CD4-positive, alpha-beta T cell treated with Interferon alpha-2 for 1 hour (primary cell): ENCODE results near the gene LAMP5.

Experiments used
- DNase-seq, 2 donors: peaks; one replicate each; pipeline ENCODE4 v3.0.0-alpha.2; 2020 to 2022

LAMP5 gene

DNA sequence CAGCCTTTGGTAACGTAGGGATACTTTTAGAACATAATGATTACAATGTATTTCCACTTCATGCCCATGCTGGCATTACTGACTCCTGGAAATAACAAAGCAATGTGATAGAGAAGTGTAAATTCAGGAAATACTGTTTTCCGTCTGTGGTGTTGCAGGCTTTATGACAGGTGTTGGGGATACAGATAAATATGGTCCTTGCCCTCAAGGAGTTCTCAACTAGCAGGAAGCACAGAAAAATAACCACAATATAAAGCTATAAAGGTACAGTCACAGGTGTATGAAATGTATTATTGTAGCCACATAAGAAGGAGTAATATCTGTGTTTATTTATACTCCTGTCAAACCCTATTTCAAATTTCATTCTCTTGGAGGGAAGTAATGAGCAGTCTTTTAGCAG, 12.9 kb upstream of the LAMP5 start:
- DNase-seq = no peak

DNA sequence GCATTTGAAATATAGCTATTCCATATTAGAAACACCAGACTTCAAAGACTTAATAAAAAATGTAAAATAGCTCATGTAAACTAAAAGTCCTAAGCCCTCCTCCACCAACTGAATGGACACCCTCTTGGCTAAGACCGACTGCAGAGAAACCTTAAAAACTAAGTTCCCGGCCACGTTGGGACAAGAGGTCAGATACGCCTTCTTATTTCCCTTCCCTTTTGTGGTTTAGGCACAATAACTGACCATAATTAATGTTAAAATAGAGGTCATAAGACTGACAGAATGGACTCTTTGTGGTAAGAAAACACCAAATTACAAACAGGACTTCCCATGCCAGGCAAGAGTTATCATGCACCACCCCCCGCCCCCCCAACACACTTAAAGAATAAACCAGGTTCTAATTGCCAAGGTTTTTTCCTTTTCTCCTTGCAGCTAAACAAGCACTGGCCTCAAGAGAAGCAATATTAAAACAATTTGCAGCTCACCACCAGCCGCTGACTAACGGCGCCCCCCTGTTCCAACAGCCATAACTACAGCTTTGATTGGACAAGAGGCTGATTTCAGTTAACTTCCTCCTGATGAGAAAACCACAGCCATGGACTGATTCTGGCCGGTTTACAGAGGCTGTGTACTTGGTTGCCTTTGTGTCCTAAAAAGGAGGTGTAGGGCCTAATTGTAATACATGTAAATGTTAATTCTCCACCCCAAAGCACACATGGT, 10.7 kb upstream of the LAMP5 start:
- DNase-seq = peak in 1 of 2 donors; percentile 18

DNA sequence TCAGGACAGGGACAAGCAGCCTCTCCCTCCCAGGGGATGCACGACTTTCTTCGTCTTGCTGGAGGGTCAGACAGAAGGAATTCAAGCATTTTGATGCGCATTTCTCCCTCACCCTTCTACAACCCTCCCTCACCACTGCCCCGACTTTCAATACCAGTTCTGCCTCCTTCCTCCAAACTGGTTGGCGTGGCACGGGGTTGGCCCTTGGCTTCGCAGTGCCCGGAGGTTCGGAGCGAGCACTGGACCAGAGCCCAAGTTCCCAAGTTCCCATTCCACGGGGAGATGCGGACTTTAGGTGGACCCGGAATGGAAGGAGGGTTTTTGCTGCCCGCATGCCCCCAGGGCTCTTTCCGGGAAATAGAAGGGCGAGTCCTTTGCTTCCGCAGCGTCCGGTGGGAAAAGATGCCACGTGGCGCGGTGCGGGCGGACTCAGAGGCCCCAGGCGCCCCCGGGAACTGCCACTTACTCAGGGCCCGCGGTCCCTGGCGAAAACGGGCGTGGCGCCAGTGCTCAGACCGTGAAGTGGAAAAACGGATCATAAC, 8.0 kb upstream of the LAMP5 start:
- no peak for DNase-seq

DNA sequence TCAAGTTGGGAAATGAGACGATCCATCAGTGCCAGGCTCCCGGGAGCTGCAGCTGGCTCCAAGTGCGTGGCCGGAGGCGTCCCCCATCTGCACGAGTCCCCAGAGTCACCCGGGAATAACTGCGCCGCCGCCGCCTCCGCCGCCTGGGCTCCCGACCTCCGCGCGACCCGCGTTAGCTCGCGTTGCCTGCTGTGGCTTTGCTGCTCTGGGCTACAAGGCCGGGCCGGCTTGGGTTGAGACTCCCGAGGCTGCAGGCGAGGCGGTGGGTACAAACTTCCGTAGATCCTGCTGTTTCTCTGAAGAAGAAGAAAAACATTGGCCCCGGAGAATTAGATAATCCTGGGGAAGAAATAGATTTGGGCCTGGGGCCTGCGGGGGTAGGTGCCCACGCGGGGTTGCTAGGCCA, 7.4 kb upstream of the LAMP5 start:
- DNase-seq = no peak

DNA sequence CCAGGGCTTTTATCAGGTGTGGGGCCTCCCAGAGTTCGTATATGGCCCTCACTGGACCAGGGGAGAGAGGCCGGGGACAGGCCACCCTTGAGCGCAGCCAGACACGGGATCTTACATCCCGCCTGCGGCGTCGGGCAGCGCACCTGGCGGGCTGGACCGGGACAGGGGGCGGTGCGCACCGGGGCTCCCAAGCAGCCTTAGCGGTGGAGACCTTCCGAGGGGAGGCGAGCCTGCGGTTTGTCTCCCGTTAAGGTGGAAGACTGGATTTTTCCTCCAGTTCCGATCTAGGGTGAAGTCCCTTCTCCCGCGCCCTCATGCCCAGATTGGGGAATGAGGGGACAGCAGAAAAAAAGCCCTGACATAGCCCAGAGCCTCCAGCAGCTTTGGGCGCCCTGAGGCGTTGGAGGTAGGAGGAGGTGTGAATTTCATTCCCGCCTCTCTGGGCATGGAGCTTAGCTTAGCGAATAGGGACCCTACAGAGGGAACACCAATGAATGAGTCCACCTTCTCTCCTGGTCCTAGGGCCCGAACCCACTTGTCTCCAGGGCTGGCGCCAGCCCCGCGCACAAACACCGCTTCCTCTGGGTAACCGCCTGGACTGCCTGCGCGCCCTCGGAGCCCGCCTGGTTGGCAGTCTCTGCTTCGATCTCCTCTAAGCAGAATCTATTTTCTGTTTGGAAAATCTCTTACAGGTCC, 6.7 kb upstream of the LAMP5 start:
- no peak for DNase-seq

DNA sequence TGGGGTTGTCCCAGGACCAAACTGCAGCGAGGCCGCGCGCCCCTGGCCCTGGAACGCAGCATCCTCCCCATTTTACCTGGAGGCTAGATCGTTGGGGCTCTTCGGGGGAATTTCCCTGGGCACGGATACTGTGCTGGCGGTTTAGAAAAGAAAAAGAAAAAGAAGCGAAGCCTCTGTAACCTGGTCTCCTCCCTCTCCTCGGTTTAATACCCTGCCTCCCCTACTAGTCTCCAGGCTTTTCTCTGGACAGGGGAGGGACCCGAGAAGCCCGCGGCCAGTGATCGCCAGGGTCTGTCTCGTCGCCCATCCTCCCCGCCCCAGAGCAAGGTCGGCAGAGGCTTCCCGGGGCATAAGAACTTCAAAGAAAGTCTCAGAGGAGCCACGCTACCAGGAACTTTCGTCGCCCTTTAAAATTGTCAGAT, 6.1 kb upstream of the LAMP5 start:
- DNase-seq = no peak

DNA sequence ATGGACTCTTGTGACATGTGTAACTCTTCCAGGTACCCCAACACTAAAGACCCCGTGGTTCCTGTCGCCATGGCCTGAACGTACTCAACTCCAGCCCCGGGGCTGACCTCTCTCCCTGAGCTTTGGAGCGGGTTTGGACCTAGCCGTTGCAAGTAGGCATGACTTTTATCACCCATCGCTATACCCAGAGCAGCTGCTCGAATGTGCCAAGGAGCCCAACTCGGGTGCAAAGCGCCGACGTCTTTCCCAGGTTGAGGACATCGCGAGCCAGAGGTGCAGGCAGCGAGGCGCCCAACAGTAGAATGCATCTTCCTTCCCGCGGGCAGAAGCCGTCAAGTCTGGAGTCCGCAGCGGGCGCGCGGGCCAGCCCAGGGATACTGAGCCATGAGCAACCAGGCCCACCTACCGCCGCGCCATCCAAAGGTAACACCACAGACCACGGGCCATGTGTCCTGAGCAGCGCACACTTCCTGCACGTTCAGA, 5.7 kb upstream of the LAMP5 start:
- no peak for DNase-seq

DNA sequence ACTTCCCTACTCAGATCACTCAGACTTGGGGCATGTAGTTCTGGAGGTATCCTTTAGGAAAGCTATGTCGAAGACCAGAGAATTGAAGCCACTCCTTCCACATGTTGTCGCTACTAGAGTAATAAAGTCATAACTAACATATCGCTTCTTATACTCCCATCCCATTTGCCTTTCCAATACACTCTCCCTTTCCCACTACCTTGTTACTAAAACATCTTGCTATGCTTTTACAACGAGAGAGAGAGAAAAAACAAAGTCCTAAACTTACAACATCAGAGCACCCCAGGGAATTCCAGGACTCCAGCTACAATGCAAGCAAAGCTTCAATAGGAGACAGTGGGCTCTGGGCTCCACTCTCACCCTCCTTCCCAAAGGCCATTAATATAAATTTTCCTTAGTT, 5.1 kb upstream of the LAMP5 start:
- no peak for DNase-seq

DNA sequence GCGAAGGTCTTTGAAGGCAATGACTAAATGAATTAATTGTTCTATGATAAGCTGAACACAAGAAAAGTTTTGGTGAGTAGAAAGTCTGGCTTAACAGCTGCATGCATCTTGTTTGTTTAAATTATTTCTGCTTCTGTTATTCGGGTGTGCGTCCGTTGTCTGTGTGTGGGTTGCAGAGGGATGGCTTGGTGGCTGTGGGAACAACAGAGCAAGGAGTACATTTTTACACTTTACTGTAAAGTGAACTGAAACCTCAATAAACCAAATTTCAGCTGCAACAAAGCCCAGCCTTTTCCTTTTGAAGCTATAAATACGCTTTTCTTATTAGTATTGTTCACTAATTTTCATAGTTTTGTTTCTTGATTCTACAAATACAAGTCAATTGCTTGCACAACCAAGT, 3.5 kb upstream of the LAMP5 start:
- DNase-seq = no peak

DNA sequence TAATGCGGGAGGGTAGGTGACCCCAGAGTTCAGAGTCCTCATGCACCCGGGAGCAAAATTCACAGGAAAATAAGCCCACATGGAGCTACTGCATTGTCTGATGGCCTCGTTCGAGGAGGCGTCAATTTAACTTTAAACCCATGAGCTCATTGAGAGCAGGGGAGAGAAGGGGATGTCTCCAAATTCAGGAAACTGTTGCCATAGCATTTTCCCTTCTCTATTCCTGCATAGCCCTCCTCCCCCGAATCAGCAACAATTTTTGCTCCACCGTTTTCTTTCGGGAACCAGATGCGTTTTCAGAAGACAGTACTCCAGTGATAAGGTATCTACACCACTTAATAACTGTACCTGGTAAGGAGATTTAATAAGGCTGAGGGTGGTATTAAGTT, 324 bp upstream of the LAMP5 start:
- no peak for DNase-seq

DNA sequence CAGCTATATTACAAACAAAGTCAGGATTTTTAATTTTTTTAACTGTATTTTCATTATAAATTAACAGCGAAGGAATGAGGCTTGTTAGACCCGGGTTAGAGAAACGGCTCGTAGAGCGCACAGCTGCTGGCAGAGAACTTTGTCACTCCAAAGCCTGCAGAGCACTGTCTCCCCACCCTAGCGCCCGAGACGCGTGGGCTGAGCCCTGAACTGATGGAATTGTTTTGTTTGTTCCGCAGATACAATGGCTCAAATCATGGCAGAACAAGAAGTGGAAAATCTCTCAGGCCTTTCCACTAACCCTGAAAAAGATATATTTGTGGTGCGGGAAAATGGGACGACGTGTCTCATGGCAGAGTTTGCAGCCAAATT, 810 bp downstream of the LAMP5 start:
- no peak for DNase-seq

DNA sequence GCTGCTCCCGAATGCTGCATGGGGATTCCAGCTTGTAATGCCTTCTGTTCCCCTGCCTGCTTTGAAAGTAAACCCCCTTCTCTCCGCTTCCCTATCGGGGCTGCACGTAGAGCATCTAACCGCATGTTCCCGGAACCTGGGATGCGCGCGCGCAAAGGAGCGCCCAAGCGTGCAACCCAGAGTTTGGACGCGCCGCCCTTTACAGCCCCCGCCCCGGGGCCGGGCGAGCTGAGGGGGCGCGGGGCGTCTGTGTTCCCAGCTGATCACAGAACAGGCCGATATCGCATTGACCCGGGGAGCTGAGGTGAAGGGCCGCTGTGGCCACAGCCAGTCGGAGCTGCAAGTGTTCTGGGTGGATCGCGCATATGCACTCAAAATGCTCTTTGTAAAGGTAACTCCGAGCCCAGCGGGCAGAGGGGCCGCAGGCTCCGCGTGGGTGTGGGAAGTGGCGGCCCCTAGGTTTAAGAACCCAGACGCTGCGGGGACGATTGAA, 1.4 kb downstream of the LAMP5 start:
- DNase-seq = no peak

DNA sequence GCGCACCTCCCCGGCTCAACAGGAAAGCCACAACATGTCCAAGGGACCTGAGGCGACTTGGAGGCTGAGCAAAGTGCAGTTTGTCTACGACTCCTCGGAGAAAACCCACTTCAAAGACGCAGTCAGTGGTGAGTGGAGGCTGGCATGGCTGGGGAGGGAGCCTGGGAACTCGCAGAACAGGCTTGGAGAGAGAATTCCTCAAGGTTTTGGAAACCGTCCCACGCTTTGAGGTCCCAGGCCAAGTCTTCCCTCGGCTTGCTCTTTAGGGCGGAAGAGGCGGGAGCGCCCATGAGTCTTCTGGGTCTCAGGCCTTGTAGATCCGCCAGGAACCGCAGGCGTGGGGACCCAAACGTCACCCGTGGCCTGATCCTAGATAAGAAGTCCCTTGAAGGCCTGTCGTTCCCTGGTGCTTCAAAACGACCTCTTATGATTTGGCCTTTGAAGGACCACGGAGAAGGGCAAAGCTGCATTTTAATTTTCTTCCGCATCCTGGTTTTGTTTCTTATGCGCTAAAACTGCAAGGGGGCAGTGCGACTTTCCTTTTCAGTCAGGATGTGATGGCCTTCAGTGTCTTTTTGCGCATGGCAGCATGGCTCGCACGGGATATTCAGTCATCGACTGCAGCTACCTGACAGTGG, 2.0 kb downstream of the LAMP5 start:
- DNase-seq = no peak

DNA sequence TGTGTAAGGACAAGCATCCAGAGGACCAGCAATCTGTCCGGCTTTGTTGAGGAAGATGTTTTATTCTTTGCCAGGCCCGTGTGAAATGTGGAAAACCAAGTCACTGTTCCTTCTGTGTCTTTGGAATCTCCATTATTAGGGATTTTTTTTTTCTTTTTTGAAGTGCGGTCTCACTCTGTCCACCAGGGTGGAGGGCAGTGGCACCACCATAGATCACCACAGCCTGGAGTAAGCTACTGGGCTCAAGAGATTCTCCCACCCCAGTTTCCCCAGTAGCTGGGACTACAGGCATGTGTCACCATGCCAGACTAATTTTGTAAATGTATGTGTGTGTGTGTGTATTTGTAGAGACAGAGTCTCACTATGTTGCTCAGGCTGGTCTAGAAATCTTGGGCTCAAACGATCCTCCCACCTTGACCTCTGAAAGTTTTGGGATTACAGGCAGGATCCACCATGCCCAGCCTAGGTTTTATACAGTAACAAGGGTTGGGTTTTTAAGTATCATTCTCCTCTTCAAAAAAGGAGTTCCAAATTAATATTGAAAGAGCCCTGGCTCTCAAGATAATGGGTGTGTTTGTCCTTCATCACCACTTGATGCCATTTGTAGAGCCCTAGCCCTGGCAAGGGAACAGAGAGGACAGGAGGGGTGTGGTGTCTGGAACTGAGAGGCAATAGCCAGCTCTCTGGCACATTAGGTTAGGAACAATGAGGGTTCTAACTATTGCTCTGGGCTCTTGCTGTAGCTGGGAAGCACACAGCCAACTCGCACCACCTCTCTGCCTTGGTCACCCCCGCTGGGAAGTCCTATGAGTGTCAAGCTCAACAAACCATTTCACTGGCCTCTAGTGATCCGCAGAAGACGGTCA, 3.1 kb downstream of the LAMP5 start:
- no peak for DNase-seq

DNA sequence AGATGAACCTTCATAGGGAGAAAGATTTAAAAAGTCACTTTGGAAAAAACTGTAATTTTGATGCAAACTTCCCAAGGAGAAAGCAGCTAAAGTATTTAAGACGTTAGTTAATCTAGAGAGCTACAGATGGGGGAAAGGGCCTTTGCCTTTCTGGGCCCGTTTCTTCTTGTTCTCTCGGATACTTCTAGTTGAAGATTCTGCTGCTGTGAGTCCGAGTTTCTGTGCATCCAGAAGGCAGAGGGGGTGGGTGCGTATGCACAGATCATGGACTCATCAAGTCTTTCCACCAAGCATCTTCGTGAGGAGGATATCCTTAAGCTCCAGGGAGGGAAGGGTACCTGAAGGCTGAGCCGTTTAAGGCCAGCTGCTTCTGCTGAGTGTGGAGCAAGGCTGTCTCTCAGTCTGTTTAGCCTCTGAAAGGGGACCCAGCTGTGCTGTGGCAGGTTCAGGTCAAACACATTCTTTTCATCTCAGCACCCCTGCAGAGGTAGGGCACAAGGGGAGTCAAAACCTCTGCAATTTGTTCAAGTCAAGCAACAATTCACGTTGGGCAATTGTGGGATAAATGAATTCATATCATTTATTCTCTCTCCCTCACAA, 4.3 kb downstream of the LAMP5 start:
- no peak for DNase-seq

DNA sequence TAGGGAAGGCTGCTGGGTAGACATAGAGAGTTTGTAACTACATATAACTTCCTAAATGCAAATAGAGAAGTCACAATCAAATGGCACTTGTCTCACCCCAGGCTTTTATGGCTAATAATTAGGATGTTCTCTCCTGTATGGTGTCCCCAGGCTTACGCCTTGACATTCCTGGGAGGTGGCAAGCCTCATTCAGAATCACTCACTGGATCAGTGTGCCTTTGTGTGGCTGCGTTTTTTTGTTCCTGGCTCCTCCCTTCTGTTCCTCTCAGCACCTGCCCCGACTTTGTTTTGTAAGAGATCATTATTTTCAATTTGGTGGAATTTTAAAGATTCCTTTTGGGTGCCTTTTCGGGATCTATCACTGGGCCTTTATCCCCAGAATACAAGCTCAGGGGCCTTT, 5.7 kb downstream of the LAMP5 start:
- no peak for DNase-seq

DNA sequence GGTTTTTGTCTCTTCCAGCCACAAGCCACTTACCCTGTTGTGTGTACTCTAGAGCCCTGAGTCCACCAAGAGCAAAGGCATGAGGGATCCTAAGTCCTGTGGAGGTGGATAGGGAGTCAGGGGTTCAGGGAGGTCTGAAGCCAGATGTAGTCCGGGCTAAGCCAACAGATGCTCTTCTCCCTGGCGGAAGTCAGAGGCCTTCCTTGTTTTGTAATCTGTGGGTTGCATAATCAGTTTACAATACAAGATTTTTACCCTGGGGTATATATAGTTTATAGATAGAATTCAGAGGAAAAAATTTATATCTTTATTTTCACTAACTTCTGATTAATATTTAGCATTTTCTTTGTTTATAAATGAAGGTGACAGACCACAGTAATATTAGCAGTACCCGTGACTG, 9.2 kb downstream of the LAMP5 start:
- no peak for DNase-seq

DNA sequence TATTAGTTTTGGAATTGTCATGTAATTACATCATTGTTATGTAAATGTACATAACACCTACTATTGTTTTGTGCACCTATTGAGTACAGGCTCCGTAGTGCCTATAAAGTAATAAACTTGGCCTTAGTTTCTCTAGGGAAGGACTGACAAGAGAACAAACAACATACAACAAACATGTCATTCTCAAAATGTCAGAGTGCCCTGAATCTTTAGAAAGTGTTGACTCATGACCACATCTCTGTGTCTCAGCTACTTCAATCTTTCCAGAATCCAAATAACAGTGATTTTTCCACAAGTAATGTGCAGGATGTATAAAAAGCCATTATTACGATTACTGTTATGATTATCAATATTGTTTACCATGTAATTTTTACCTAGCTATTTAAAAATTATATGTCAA, 17.2 kb downstream of the LAMP5 start:
- no peak for DNase-seq

DNA sequence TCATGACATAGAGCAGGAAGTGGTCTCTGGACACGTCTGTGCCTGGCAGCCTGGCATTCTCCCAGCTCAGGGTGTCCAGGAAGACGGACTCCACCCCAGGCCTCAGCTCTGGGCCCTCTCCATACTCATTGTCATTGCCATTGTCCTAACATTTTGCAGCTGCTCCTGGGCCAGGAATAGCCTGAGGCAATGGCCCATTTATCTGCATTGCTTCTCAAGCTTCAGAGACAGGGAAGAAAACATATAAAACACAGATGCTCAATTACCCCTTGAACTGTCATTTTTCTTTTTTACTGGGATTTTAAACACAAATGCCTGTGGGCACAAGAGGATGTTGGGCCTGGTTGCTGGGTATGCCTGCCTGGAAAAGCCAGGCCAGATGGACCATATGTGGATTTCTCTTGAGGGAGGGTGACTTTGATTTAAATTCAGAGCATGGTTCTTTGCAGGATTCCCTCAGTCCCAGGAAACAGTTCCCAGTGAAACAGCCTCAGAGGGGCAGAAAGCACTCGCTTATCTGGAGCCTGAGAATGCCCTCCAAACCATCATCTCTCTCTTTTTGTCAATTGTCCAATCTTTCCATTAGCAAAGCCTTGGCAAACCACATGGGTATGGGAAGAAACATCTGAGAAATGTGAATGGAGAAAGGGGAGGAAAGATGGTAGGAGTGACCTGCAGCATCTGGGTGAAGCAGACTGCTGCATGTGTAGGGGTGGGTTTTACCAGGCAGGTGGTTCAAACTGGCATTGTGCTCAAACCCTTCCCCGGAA, 17.9 kb downstream of the LAMP5 start:
- no peak for DNase-seq

DNA sequence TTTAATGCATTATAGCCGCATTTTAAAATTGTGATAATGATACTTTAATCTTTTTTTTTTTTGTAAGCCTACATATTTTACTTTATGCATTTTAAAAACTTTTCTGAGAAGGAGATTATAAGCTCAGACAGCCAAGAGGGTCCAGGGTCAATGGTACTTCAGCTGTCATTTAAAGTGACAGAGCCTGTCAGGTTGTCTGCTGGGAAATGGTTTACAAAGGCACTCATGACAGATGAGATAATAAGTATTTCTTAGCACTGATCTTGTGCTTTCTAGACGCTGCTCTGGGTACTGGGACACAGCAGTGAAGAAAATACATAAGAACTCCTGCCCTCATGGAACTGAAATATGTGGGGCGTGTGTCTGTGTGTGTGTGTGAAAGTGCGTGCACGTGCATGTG, 19.6 kb downstream of the LAMP5 start:
- no peak for DNase-seq

DNA sequence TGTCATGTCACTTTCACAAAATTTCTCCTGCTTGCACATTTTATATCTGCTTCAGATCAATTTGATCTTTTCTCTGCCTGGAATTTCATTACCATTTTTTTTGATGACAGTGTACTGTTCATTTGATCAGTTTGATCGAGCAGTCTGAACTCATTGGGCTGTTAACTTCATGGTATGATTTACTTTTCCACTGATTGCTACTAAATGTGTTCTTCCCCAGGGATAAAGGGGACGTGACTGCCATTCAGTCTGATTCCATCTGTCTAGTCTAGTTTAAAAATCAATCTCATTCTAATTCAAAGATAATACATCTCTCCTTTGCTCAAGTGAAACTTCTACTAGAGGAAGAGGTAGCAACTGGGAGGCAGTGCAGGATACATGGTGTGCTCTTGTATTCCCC, 21.1 kb downstream of the LAMP5 start:
- DNase-seq = no peak

DNA sequence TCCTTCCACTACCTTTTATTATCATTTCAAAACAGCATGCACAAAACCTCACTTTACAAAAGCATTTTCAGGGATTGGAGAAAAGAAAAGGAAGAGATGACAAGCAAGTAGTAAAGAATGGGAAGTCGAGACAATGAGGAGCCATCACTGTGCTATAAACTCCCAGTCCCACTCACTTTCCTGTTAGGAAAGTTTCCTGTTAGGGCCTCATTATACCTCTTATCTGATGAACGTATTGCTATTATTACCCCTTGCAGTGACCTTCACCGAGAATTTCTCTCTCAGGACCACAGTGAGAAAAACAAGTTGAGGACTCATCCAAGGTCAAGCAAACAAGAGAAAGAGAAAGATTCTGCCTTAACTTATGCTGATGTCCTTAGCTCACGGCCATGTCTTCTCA, 28.8 kb downstream of the LAMP5 start:
- no peak for DNase-seq
